ENCODE data around the gene OR10H3.
"Not testable (repeated sequence)": the region's sequence is repeated elsewhere in the genome, so short reads cannot be mapped to it uniquely, and the experiment has no call there.

Gene OR10H3

GRCh38 chr19:15779756-15780476 lies 42.1 kb downstream of the OR10H3 start:
- DNase-seq (ENCODE audit: low read depth in 2 of 2) = no peak

GRCh38 chr19:15780610-15781418 lies 43.0 kb downstream of the OR10H3 start:
- DNase-seq (ENCODE audit: low read depth in 2 of 2) = no peak

GRCh38 chr19:15781661-15782060 lies 43.9 kb downstream of the OR10H3 start:
- DNase-seq (ENCODE audit: low read depth in 2 of 2) = no peak

GRCh38 chr19:15782211-15782610 lies 44.4 kb downstream of the OR10H3 start:
- DNase-seq (ENCODE audit: low read depth in 2 of 2) = no peak

- DNase-seq (ENCODE audit: low read depth in 2 of 2) = not testable (repeated sequence)
Measured at GRCh38 chr19:15782896-15783295, 45.1 kb downstream of the OR10H3 start.

- no peak for DNase-seq (ENCODE audit: low read depth in 2 of 2)
Measured at GRCh38 chr19:15787611-15788155, 49.9 kb downstream of the OR10H3 start, which contains the start of gene OR10H5. Gene OR10H5, plus strand, starts transcription at chr19:15787661. Its CDS starts 6,388 bp downstream, at chr19:15794049.

- no peak for DNase-seq (ENCODE audit: low read depth in 2 of 2)
Measured at GRCh38 chr19:15788594-15789270, 50.9 kb downstream of the OR10H3 start.

- DNase-seq (ENCODE audit: low read depth in 2 of 2) = no peak
Measured at GRCh38 chr19:15790096-15790495, 52.3 kb downstream of the OR10H3 start.
